NCI-H460 (cell line): ENCODE measurements around the gene HTT. TPM values are rescaled to one million over a fixed set of nuclear protein-coding genes. Genes with fewer than 3 reads are reported as not detected.
"Not testable (repeated sequence)": the region's sequence is repeated elsewhere in the genome, so short reads cannot be mapped to it uniquely, and the experiment has no call there.

ENCODE experiments used
- DNase-seq: peaks from one replicate; pipeline ENCODE4 v3.0.0-alpha.2; 2016; ENCODE audit warnings: low read depth; ENCODE audit errors: extremely low read depth
- total RNA-seq: library from RNA; depleted of rRNA; stranded (reverse); fragments of >200 nt; shearing (Covaris generic); gene quantifications from 2 replicates; pipeline ENCODE4 v1.2.3, GENCODE V29; 2014

Gene HTT
- total RNA-seq, 1 experiment from 2014 or later: 14.6 TPM

- DNase-seq: no peak
Observed at GRCh38 chr4:3158841-3159240, 84.4 kb downstream of the HTT start.

- DNase-seq: no peak
Observed at GRCh38 chr4:3160438-3160837, 86.0 kb downstream of the HTT start.

GRCh38 chr4:3161044-3161443 is 86.6 kb downstream of the HTT start:
- DNase-seq: not testable (repeated sequence)

GRCh38 chr4:3166434-3166833 is 92.0 kb downstream of the HTT start:
- DNase-seq: not testable (repeated sequence)

GRCh38 chr4:3168029-3168428 is 93.5 kb downstream of the HTT start:
- no peak for DNase-seq

- no peak for DNase-seq
Observed at GRCh38 chr4:3174371-3175338, 100.2 kb downstream of the HTT start.

GRCh38 chr4:3176367-3177229 is 102.1 kb downstream of the HTT start:
- DNase-seq: no peak

- DNase-seq: no peak
Observed at GRCh38 chr4:3177426-3177825, 102.9 kb downstream of the HTT start.

GRCh38 chr4:3177905-3178304 is 103.4 kb downstream of the HTT start:
- DNase-seq: no peak

GRCh38 chr4:3178351-3178750 is 103.9 kb downstream of the HTT start:
- DNase-seq: no peak

- no peak for DNase-seq
Observed at GRCh38 chr4:3179126-3179706, 104.7 kb downstream of the HTT start.

- no peak for DNase-seq
Observed at GRCh38 chr4:3183008-3183407, 108.5 kb downstream of the HTT start.

- DNase-seq: no peak
Observed at GRCh38 chr4:3184725-3185124, 110.2 kb downstream of the HTT start.

- DNase-seq: no peak
Observed at GRCh38 chr4:3186609-3187008, 112.1 kb downstream of the HTT start.

GRCh38 chr4:3188118-3188517 is 113.6 kb downstream of the HTT start:
- no peak for DNase-seq

GRCh38 chr4:3189459-3189858 is 115.0 kb downstream of the HTT start:
- no peak for DNase-seq

GRCh38 chr4:3190549-3190948 is 116.1 kb downstream of the HTT start:
- DNase-seq: no peak

- DNase-seq: no peak
Observed at GRCh38 chr4:3192188-3192587, 117.7 kb downstream of the HTT start.

- no peak for DNase-seq
Observed at GRCh38 chr4:3192827-3193226, 118.3 kb downstream of the HTT start.

GRCh38 chr4:3193531-3194203 is 119.2 kb downstream of the HTT start:
- DNase-seq: no peak
